Measurements from ENCODE around the gene CWC25. TPM values are rescaled to one million over a fixed set of nuclear protein-coding genes. Genes with fewer than 3 reads are reported as not detected.
A peak's percentile ranks its signal among the peaks of the same experiment; 100 is the strongest.

CWC25 gene
- total RNA-seq, 1 experiment from 2014 or later = 17.3 TPM

DNA sequence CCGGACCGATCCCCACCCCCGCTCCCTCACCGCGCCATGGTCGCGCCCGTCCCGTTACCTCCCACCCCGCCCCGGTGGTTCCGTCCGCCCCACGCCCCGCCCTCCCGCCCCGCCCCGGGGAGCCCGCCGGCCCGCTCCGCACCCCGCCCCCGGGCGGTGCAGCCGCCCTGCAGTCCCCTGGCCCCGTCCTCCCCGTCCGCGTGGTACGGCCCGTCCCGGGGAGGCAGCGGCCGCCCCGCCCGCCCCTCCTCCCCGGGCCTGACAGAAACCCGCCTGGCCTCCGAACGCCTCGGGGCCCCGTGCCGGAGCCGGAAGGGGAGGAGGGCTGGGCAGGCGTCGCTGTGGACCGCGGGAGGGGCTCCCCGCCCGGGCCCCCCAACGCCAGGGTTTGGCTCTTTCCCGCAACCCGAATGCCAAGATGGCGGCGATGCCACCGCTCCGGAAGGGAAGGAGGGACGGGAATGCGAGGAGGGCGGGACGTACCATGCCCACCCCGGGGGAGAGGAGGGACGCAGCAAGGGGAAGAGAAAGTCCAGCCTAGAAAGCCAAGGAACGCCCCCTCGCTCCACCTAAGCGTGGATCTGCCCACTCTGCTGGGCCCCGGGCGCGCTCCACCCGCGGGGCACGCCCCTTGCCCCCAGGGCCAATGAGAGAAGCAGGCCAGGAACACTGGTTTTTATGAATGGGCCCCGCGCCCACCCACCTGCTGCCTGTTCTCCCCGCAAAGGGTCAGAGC is 25.5 kb downstream of the CWC25 start, which contains the start of gene PIP4K2B:
Gene PIP4K2B (minus strand): TSS at position 56 of the 736 bp plus-strand sequence. CDS start 132 bp downstream, outside the sequence.
- Mint-ChIP-seq H3K36me3 (peaks cover 52% of the 10 kb centered on the region), H3K27me3 (ENCODE audit: low read depth) (no peaks in the 10 kb centered on the region), H3K27ac (peak within 1 kb of the TSS; percentile 97), H3K4me3 (peak within 1 kb of the TSS; percentile 98), H3K9me3 (no peaks in the 10 kb centered on the region), H3K4me1 (peaks cover 21% of the 10 kb centered on the region)
- POLR2A ChIA-PET = interaction anchor here (1.2 kb wide), 1 partner anchor 54 kb away, joined by 3 read pairs; the partner anchor contains the start of gene RPL23
- CTCF ChIA-PET = interaction anchor here (0.6 to 1.0 kb wide), 4 partner anchors 38 to 183 kb away, joined by 3 read pairs; partner anchors contain the start of gene RPL23
- DNase-seq (ENCODE audit: low spot score) = peak; percentile 97
- peak; percentile 94 for ATAC-seq
- TF ChIP-seq FOXJ3 (CRISPR knock-in tag; IDR thresholded peaks at IDR 0.05; ENCODE audit: borderline replicate concordance) (no peak), JAZF1 (CRISPR knock-in tag; IDR thresholded peaks at IDR 0.05) (no peak), ZNF425 (CRISPR knock-in tag; conservative IDR thresholded peaks at IDR 0.05) (no peak), TCF7 (CRISPR knock-in tag; IDR thresholded peaks at IDR 0.05; ENCODE audit: low read depth) (no peak), PREB (CRISPR knock-in tag; IDR thresholded peaks at IDR 0.05; ENCODE audit: borderline replicate concordance) (no peak), CREB1 (CRISPR knock-in tag; IDR thresholded peaks at IDR 0.05) (no peak), SMAD3 (CRISPR knock-in tag; IDR thresholded peaks at IDR 0.05; ENCODE audit: borderline replicate concordance) (0 out of 2 replicates have a peak, but pooled peaks have one; percentile 66), FOXK1 (CRISPR knock-in tag; IDR thresholded peaks at IDR 0.05) (peak; percentile 65; the same call in 1 of the 2 replicates), ZNF416 (CRISPR knock-in tag; IDR thresholded peaks at IDR 0.05) (no peak), ZMAT4 (CRISPR knock-in tag; IDR thresholded peaks at IDR 0.05) (no peak), CBFB (CRISPR knock-in tag; IDR thresholded peaks at IDR 0.05; ENCODE audit: low read depth) (no peak), CREM (CRISPR knock-in tag; IDR thresholded peaks at IDR 0.05) (no peak; the same call in 1 of the 2 replicates), ZNF232 (CRISPR knock-in tag; IDR thresholded peaks at IDR 0.05) (no peak), NFE2L1 (CRISPR knock-in tag; IDR thresholded peaks at IDR 0.05) (no peak), AR (CRISPR knock-in tag; IDR thresholded peaks at IDR 0.05) (0 out of 2 replicates have a peak, but pooled peaks have one; percentile 47), ATF2 (CRISPR knock-in tag; IDR thresholded peaks at IDR 0.05; ENCODE audit: borderline replicate concordance, low read depth) (no peak)
- TF ChIP-seq, protein P1, sequence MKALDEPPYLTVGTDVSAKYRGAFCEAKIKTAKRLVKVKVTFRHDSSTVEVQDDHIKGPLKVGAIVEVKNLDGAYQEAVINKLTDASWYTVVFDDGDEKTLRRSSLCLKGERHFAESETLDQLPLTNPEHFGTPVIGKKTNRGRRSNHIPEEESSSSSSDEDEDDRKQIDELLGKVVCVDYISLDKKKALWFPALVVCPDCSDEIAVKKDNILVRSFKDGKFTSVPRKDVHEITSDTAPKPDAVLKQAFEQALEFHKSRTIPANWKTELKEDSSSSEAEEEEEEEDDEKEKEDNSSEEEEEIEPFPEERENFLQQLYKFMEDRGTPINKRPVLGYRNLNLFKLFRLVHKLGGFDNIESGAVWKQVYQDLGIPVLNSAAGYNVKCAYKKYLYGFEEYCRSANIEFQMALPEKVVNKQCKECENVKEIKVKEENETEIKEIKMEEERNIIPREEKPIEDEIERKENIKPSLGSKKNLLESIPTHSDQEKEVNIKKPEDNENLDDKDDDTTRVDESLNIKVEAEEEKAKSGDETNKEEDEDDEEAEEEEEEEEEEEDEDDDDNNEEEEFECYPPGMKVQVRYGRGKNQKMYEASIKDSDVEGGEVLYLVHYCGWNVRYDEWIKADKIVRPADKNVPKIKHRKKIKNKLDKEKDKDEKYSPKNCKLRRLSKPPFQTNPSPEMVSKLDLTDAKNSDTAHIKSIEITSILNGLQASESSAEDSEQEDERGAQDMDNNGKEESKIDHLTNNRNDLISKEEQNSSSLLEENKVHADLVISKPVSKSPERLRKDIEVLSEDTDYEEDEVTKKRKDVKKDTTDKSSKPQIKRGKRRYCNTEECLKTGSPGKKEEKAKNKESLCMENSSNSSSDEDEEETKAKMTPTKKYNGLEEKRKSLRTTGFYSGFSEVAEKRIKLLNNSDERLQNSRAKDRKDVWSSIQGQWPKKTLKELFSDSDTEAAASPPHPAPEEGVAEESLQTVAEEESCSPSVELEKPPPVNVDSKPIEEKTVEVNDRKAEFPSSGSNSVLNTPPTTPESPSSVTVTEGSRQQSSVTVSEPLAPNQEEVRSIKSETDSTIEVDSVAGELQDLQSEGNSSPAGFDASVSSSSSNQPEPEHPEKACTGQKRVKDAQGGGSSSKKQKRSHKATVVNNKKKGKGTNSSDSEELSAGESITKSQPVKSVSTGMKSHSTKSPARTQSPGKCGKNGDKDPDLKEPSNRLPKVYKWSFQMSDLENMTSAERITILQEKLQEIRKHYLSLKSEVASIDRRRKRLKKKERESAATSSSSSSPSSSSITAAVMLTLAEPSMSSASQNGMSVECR (CRISPR knock-in tag; IDR thresholded peaks at IDR 0.05; ENCODE audit: borderline replicate concordance) = no peak; the same call in 1 of the 2 replicates
- TF ChIP-seq, protein P2, sequence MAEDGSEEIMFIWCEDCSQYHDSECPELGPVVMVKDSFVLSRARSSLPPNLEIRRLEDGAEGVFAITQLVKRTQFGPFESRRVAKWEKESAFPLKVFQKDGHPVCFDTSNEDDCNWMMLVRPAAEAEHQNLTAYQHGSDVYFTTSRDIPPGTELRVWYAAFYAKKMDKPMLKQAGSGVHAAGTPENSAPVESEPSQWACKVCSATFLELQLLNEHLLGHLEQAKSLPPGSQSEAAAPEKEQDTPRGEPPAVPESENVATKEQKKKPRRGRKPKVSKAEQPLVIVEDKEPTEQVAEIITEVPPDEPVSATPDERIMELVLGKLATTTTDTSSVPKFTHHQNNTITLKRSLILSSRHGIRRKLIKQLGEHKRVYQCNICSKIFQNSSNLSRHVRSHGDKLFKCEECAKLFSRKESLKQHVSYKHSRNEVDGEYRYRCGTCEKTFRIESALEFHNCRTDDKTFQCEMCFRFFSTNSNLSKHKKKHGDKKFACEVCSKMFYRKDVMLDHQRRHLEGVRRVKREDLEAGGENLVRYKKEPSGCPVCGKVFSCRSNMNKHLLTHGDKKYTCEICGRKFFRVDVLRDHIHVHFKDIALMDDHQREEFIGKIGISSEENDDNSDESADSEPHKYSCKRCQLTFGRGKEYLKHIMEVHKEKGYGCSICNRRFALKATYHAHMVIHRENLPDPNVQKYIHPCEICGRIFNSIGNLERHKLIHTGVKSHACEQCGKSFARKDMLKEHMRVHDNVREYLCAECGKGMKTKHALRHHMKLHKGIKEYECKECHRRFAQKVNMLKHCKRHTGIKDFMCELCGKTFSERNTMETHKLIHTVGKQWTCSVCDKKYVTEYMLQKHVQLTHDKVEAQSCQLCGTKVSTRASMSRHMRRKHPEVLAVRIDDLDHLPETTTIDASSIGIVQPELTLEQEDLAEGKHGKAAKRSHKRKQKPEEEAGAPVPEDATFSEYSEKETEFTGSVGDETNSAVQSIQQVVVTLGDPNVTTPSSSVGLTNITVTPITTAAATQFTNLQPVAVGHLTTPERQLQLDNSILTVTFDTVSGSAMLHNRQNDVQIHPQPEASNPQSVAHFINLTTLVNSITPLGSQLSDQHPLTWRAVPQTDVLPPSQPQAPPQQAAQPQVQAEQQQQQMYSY (CRISPR knock-in tag; IDR thresholded peaks at IDR 0.05) = peak; percentile 90

Measured in WTC11 (cell line).